MM.1S (cell line): ENCODE data around the gene GNG11.

Experiments used
- DNase-seq: peaks from one replicate; pipeline ENCODE4 v3.0.0-alpha.2; 2015
- H2AFZ ChIP-seq: fragments of 300-600 bp; sonication (generic); 2 replicates; pipeline ENCODE4 v1.6.0; 2016; ENCODE audit warnings: antibody characterized with exemption, low read length
- H3F3A ChIP-seq: fragments of 300-600 bp; sonication (generic); 2 replicates; pipeline ENCODE4 v1.6.1; 2016; ENCODE audit warnings: mild to moderate bottlenecking, antibody characterized with exemption, low read length, moderate library complexity, mixed read lengths; ENCODE audit not compliant: insufficient read depth
- H3K27ac ChIP-seq: fragments of 300-600 bp; sonication (generic); 2 replicates; pipeline ENCODE4 v1.5.1; 2016; ENCODE audit warnings: mild to moderate bottlenecking, low read length
- H3K27me3 ChIP-seq: fragments of 300-600 bp; sonication (generic); replicated peaks from 2 replicates; pipeline ENCODE4 v1.6.0; 2016; ENCODE audit warnings: low read length; ENCODE audit not compliant: insufficient read depth
- H3K36me3 ChIP-seq: fragments of 300-600 bp; sonication (generic); replicated peaks from 2 replicates; pipeline ENCODE4 v1.6.1; 2016; ENCODE audit warnings: mild to moderate bottlenecking, low read length, mixed read lengths; ENCODE audit not compliant: insufficient read depth
- H3K4me1 ChIP-seq: fragments of 300-600 bp; sonication (generic); 2 replicates; pipeline ENCODE4 v1.6.1; 2016; ENCODE audit warnings: low read length, mixed read lengths
- H3K4me2 ChIP-seq: fragments of 300-600 bp; sonication (generic); 2 replicates; pipeline ENCODE4 v1.6.0; 2016; ENCODE audit warnings: low read depth, low read length
- H3K4me3 ChIP-seq: fragments of 300-600 bp; sonication (generic); 2 replicates; pipeline ENCODE4 v1.5.1; 2016; ENCODE audit warnings: low read length, mixed read lengths
- H3K79me2 ChIP-seq: fragments of 300-600 bp; sonication (generic); 2 replicates; pipeline ENCODE4 v1.6.1; 2016; ENCODE audit warnings: mixed run types, low read length, mixed read lengths
- H3K9ac ChIP-seq: fragments of 300-600 bp; sonication (generic); 2 replicates; pipeline ENCODE4 v1.6.1; 2016; ENCODE audit warnings: low read length, mixed read lengths
- H3K9me2 ChIP-seq: fragments of 300-600 bp; sonication (generic); replicated peaks from 2 replicates; pipeline ENCODE4 v1.6.1; 2016; ENCODE audit warnings: mild to moderate bottlenecking, low read length, mixed read lengths; ENCODE audit not compliant: insufficient read depth
- H3K9me3 ChIP-seq: fragments of 300-600 bp; sonication (generic); replicated peaks from 2 replicates; pipeline ENCODE4 v1.6.1; 2016; ENCODE audit warnings: mild to moderate bottlenecking, low read length, mixed read lengths; ENCODE audit not compliant: insufficient read depth
- H4K20me1 ChIP-seq: fragments of 300-600 bp; sonication (generic); 2 replicates; pipeline ENCODE4 v1.6.1; 2016; ENCODE audit warnings: mild to moderate bottlenecking, low read length, moderate library complexity, mixed read lengths; ENCODE audit not compliant: insufficient read depth
- EZH2 ChIP-seq: fragments of 300-600 bp; sonication (generic); optimal IDR thresholded peaks from 2 replicates; pipeline ENCODE3; 2017; ENCODE audit warnings: low read depth, mild to moderate bottlenecking, antibody characterized with exemption, low read length, mixed read lengths
- EZH2phosphoT487 ChIP-seq: fragments of 300-600 bp; sonication (generic); IDR thresholded peaks from 2 replicates; pipeline ENCODE4 v1.6.1; 2018; ENCODE audit warnings: antibody characterized with exemption, low read length
- TF ChIP-seq, protein P1 (sequence below): fragments of 300-600 bp; sonication (generic); IDR thresholded peaks from 2 replicates; pipeline ENCODE4 v1.5.1; 2016; ENCODE audit warnings: antibody characterized with exemption, low read length, mixed read lengths

The GNG11 gene

DNA sequence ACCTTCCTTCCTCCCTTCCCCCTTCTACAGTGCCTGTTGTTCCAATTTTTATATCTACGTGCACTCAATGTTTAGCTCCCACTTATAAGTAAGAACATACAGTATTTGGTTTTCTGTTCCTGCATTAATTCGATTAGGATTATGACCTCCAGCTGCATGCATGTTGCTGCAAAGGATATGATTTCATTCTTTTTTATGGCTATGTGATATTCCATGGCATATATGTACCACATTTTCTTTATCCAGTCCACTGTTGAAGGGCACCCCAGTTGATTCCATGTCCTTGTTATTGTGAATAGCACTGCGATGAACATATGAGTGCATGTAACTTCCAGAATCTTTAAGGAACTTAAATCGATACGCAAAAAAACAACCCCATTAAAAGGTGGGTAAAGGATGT, 42.7 kb downstream of the GNG11 start:
- no peak overlapping the region for H3K9ac ChIP-seq
- peaks cover 18% of the 10 kb centered on the region for H3K4me1 ChIP-seq
- no peak overlapping the region for H2AFZ ChIP-seq
- no peaks in the 10 kb centered on the region for H3K27me3 ChIP-seq
- H4K20me1 ChIP-seq: no peaks in the 10 kb centered on the region
- no peak overlapping the region for H3K27ac ChIP-seq
- no peak overlapping the region for H3K4me2 ChIP-seq
- TF ChIP-seq EZH2 (no peak), EZH2phosphoT487 (no peak)
- TF ChIP-seq, protein P1, sequence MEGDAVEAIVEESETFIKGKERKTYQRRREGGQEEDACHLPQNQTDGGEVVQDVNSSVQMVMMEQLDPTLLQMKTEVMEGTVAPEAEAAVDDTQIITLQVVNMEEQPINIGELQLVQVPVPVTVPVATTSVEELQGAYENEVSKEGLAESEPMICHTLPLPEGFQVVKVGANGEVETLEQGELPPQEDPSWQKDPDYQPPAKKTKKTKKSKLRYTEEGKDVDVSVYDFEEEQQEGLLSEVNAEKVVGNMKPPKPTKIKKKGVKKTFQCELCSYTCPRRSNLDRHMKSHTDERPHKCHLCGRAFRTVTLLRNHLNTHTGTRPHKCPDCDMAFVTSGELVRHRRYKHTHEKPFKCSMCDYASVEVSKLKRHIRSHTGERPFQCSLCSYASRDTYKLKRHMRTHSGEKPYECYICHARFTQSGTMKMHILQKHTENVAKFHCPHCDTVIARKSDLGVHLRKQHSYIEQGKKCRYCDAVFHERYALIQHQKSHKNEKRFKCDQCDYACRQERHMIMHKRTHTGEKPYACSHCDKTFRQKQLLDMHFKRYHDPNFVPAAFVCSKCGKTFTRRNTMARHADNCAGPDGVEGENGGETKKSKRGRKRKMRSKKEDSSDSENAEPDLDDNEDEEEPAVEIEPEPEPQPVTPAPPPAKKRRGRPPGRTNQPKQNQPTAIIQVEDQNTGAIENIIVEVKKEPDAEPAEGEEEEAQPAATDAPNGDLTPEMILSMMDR: no peak
- H3K9me2 ChIP-seq: no peaks in the 10 kb centered on the region
- DNase-seq: no peak
- peaks cover 8% of the 10 kb centered on the region; the same call in 1 of the 2 replicates for H3F3A ChIP-seq
- H3K9me3 ChIP-seq: no peaks in the 10 kb centered on the region
- H3K36me3 ChIP-seq: no peaks in the 10 kb centered on the region
- H3K4me3 ChIP-seq: no peak overlapping the region
- H3K79me2 ChIP-seq: no peaks in the 10 kb centered on the region

DNA sequence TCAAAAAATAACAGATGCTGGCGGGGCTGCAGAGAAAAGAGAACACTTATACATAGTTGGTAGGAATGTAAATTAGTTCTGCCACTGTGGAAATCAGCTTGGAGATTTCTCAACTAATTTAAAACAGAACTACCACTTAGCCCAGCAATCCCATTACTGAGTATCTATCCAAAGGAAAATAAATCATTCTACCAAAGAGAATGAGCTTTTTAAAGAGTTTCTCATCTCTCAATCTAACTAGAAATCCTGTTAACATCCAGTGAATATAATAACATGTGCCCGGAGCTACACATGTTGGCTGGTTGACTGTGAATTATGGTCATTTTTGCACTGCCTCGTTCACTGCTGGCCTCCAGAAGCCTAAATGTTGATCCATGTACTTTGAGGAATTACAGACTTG, 43.3 kb downstream of the GNG11 start:
- Histone ChIP-seq H3K36me3 (no peaks in the 10 kb centered on the region), H3K27ac (no peak overlapping the region), H3F3A (peaks cover 8% of the 10 kb centered on the region; the same call in 1 of the 2 replicates), H3K4me1 (peaks cover 18% of the 10 kb centered on the region), H2AFZ (no peak overlapping the region), H3K9ac (no peak overlapping the region), H4K20me1 (no peaks in the 10 kb centered on the region), H3K9me3 (no peaks in the 10 kb centered on the region), H3K4me3 (no peak overlapping the region), H3K27me3 (no peaks in the 10 kb centered on the region), H3K79me2 (no peaks in the 10 kb centered on the region), H3K4me2 (no peak overlapping the region), H3K9me2 (no peaks in the 10 kb centered on the region)
- TF ChIP-seq, protein P1: no peak
- no peak for TF ChIP-seq EZH2phosphoT487
- TF ChIP-seq EZH2: no peak
- DNase-seq: no peak

DNA sequence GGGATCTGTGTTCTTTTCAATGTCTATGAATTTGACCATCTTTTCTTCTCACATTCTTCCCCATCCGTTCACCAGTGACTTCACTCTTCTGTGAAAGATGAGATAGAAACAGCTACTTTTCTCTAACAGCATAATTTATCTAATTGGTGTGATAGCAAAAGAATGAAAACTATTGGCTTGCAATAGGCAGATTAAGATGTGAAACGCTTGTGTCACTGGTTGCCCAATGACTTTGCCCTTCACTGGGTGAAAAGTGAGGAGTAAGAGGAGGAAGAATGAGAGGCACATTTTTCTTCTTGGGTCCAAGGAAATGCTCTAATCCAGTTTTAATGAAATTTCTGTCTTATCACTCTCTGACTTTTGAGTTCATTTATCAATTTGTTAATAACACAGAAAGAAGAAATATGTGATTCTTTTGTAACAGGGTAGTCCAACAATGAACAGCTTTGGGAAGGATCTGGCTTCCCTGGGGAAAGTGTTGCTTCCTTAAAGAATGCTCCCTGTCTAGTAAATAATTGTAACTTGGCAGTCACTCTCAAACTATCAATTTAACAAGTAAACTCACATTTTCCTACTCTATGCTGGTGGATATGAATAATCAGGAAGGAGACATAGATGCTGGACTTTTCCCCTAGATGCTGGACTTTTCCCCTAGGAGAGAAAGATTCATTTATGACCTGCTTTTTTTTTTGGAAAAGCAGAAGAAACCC, 47.5 kb downstream of the GNG11 start:
- H3K9me2 ChIP-seq: no peaks in the 10 kb centered on the region
- H3K4me1 ChIP-seq: no peaks in the 10 kb centered on the region
- H3K36me3 ChIP-seq: no peaks in the 10 kb centered on the region
- DNase-seq: no peak
- H3F3A ChIP-seq: no peaks in the 10 kb centered on the region
- H3K27ac ChIP-seq: no peak overlapping the region
- H2AFZ ChIP-seq: no peak overlapping the region
- TF ChIP-seq, protein P1: no peak
- TF ChIP-seq EZH2phosphoT487 (no peak), EZH2 (no peak)
- H4K20me1 ChIP-seq: no peaks in the 10 kb centered on the region
- H3K9ac ChIP-seq: no peak overlapping the region
- H3K9me3 ChIP-seq: no peaks in the 10 kb centered on the region
- no peaks in the 10 kb centered on the region for H3K27me3 ChIP-seq
- no peak overlapping the region for H3K4me3 ChIP-seq
- no peaks in the 10 kb centered on the region for H3K79me2 ChIP-seq
- no peak overlapping the region for H3K4me2 ChIP-seq
